ENCODE measurements around the gene RAP1GAP.

Gene RAP1GAP

DNA sequence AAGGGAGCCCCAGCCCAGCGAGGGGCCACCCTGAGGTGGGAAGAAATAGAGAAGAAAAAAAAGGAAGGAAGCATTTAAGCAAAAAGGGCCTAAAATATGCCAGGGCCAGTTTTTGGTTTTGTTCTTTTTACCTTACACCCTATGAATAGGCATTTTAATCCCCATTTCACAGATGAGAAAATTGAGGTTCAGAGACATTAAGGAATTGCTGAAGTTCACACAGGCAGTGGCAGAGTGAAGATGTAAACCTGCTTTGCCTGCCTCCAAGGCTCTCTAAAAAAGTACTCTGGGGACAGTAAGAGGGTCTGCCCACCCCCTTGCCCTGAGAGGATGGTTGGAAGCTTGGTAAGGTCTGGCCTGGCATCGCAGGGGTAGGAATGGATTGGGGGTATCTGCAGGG is 19.8 kb downstream of the RAP1GAP start:
- H3K4me1 ChIP-seq (ENCODE audit: insufficient read depth, low read length) = no peaks in the 10 kb centered on the region
- no peaks in the 10 kb centered on the region for H3K27me3 ChIP-seq (ENCODE audit: insufficient read depth, low read length, poor library complexity)
- H3K79me2 ChIP-seq (ENCODE audit: insufficient read depth, low read length) = no peaks in the 10 kb centered on the region
- H2AFZ ChIP-seq (ENCODE audit: low read depth, low read length) = no peak overlapping the region
- peaks cover 23% of the 10 kb centered on the region for H4K20me1 ChIP-seq (ENCODE audit: insufficient read depth, low read length)
- H3K9ac ChIP-seq (ENCODE audit: low read depth, low read length) = no peak overlapping the region
- no peak overlapping the region for H3K4me3 ChIP-seq (ENCODE audit: low read depth in 1 of 2, low read length in 2 of 2)
- no peaks in the 10 kb centered on the region for H3K9me3 ChIP-seq (ENCODE audit: insufficient read depth, low read length, severe bottlenecking)
- H3K4me2 ChIP-seq (ENCODE audit: insufficient read depth, low read length) = no peak overlapping the region
- DNase-seq = no peak
- no peak overlapping the region for H3K27ac ChIP-seq (ENCODE audit: low read length)
- no peaks in the 10 kb centered on the region for H3K36me3 ChIP-seq (ENCODE audit: insufficient read depth, low read length)
- ATAC-seq (ENCODE audit: insufficient read depth, low read depth) = no peak
- no peak for TF ChIP-seq CTCF (IDR thresholded peaks at IDR 0.05; ENCODE audit: borderline replicate concordance, extremely low read depth, low read length, poor library complexity, severe bottlenecking)
- TF ChIP-seq EZH2 (IDR thresholded peaks at IDR 0.05; ENCODE audit: borderline replicate concordance, low read depth, low read length, severe bottlenecking) = no peak

GRCh38 chr1:21648791-21649190 is 20.4 kb downstream of the RAP1GAP start:
- Histone ChIP-seq H4K20me1 (ENCODE audit: insufficient read depth, low read length) (peaks cover 28% of the 10 kb centered on the region), H3K4me1 (ENCODE audit: insufficient read depth, low read length) (no peaks in the 10 kb centered on the region), H3K79me2 (ENCODE audit: insufficient read depth, low read length) (no peaks in the 10 kb centered on the region), H3K4me3 (ENCODE audit: low read depth in 1 of 2, low read length in 2 of 2) (no peak overlapping the region), H3K36me3 (ENCODE audit: insufficient read depth, low read length) (no peaks in the 10 kb centered on the region), H3K27ac (ENCODE audit: low read length) (no peak overlapping the region), H3K9ac (ENCODE audit: low read depth, low read length) (no peak overlapping the region), H3K9me3 (ENCODE audit: insufficient read depth, low read length, severe bottlenecking) (no peaks in the 10 kb centered on the region), H3K27me3 (ENCODE audit: insufficient read depth, low read length, poor library complexity) (no peaks in the 10 kb centered on the region), H2AFZ (ENCODE audit: low read depth, low read length) (no peak overlapping the region), H3K4me2 (ENCODE audit: insufficient read depth, low read length) (no peak overlapping the region)
- TF ChIP-seq CTCF (IDR thresholded peaks at IDR 0.05; ENCODE audit: borderline replicate concordance, extremely low read depth, low read length, poor library complexity, severe bottlenecking) (no peak), EZH2 (IDR thresholded peaks at IDR 0.05; ENCODE audit: borderline replicate concordance, low read depth, low read length, severe bottlenecking) (no peak)
- no peak for DNase-seq
- no peak for ATAC-seq (ENCODE audit: insufficient read depth, low read depth)

GRCh38 chr1:21648352-21648730 is 20.8 kb downstream of the RAP1GAP start:
- Histone ChIP-seq H3K4me2 (ENCODE audit: insufficient read depth, low read length) (no peak overlapping the region), H3K79me2 (ENCODE audit: insufficient read depth, low read length) (no peaks in the 10 kb centered on the region), H3K27ac (ENCODE audit: low read length) (no peak overlapping the region), H2AFZ (ENCODE audit: low read depth, low read length) (no peak overlapping the region), H3K9ac (ENCODE audit: low read depth, low read length) (no peak overlapping the region), H4K20me1 (ENCODE audit: insufficient read depth, low read length) (peaks cover 31% of the 10 kb centered on the region), H3K4me3 (ENCODE audit: low read depth in 1 of 2, low read length in 2 of 2) (no peak overlapping the region), H3K27me3 (ENCODE audit: insufficient read depth, low read length, poor library complexity) (no peaks in the 10 kb centered on the region), H3K36me3 (ENCODE audit: insufficient read depth, low read length) (no peaks in the 10 kb centered on the region), H3K4me1 (ENCODE audit: insufficient read depth, low read length) (no peaks in the 10 kb centered on the region), H3K9me3 (ENCODE audit: insufficient read depth, low read length, severe bottlenecking) (no peaks in the 10 kb centered on the region)
- DNase-seq (no peak), ATAC-seq (ENCODE audit: insufficient read depth, low read depth) (no peak)
- TF ChIP-seq EZH2 (IDR thresholded peaks at IDR 0.05; ENCODE audit: borderline replicate concordance, low read depth, low read length, severe bottlenecking) (no peak), CTCF (IDR thresholded peaks at IDR 0.05; ENCODE audit: borderline replicate concordance, extremely low read depth, low read length, poor library complexity, severe bottlenecking) (no peak)
